Esophagus squamous epithelium (tissue), 4 donors: ENCODE measurements around the gene TMEM245.

Source experiments
- POLR2A ChIP-seq, 4 donors: fragments of 450-650 bp; IDR thresholded peaks; one replicate each; pipeline ENCODE4 v1.6.1; 2017; ENCODE audit warnings: antibody characterized with exemption in 4 of 4, mild to moderate bottlenecking in 4 of 4, moderate library complexity in 3 of 4
- TF ChIP-seq, protein P1 (sequence below), 6 experiments: fragments of 450-650 bp in 4 of 6; fragments of 200-600 bp in 2 of 6; sonication (generic) in 2 of 6; IDR thresholded peaks; one replicate each; pipeline ENCODE4 v1.5.1; 2016 to 2019; ENCODE audit warnings: antibody characterized with exemption in 6 of 6, mild to moderate bottlenecking in 4 of 6, moderate library complexity in 4 of 6

- TF ChIP-seq, protein P1, sequence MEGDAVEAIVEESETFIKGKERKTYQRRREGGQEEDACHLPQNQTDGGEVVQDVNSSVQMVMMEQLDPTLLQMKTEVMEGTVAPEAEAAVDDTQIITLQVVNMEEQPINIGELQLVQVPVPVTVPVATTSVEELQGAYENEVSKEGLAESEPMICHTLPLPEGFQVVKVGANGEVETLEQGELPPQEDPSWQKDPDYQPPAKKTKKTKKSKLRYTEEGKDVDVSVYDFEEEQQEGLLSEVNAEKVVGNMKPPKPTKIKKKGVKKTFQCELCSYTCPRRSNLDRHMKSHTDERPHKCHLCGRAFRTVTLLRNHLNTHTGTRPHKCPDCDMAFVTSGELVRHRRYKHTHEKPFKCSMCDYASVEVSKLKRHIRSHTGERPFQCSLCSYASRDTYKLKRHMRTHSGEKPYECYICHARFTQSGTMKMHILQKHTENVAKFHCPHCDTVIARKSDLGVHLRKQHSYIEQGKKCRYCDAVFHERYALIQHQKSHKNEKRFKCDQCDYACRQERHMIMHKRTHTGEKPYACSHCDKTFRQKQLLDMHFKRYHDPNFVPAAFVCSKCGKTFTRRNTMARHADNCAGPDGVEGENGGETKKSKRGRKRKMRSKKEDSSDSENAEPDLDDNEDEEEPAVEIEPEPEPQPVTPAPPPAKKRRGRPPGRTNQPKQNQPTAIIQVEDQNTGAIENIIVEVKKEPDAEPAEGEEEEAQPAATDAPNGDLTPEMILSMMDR (IDR thresholded peaks at IDR 0.05), result no peak
- TF ChIP-seq POLR2A (IDR thresholded peaks at IDR 0.05), result no peak
These were observed 30.0 kb upstream of the TMEM245 start for GRCh38 chr9:109149722-109150121.
